GM23338 (cell line): Measurements from ENCODE around the gene GCK. TPM values are rescaled to one million over a fixed set of nuclear protein-coding genes. Genes with fewer than 3 reads are reported as not detected.
"Not testable (repeated sequence)": the region's sequence is repeated elsewhere in the genome, so short reads cannot be mapped to it uniquely, and the experiment has no call there.

Experiments
- ATAC-seq: fragments of 200-7000 bp; cut with Tn5 transposase; 3 replicates; pipeline ENCODE4 v1.9.1; 2020
- DNase-seq: peaks from one replicate; pipeline ENCODE4 v3.0.0-alpha.2; 2015; ENCODE audit warnings: low spot score
- H2AFZ ChIP-seq: fragments of 200-600 bp; sonication (generic); 2 replicates; pipeline ENCODE4 v1.8.0; 2016; ENCODE audit warnings: antibody characterized with exemption, mild to moderate bottlenecking, moderate library complexity
- H3F3A ChIP-seq: fragments of 200-600 bp; sonication (generic); replicated peaks from 2 replicates; pipeline ENCODE4 v1.8.0; 2017; ENCODE audit warnings: antibody characterized with exemption, mixed run types, low read depth
- H3K27ac ChIP-seq: fragments of 200-600 bp; sonication (generic); 2 replicates; pipeline ENCODE4 v1.6.1; 2016; ENCODE audit warnings: low read depth
- H3K27me3 ChIP-seq: fragments of 200-600 bp; sonication (generic); 2 replicates; pipeline ENCODE4 v1.8.0; 2016; ENCODE audit warnings: mild to moderate bottlenecking, mixed run types, moderate library complexity; ENCODE audit not compliant: insufficient read depth
- H3K36me3 ChIP-seq: fragments of 200-600 bp; sonication (generic); 2 replicates; pipeline ENCODE4 v1.8.0; 2016; ENCODE audit warnings: mild to moderate bottlenecking; ENCODE audit not compliant: insufficient read depth
- H3K4me1 ChIP-seq: fragments of 200-600 bp; sonication (generic); 2 replicates; pipeline ENCODE4 v1.8.0; 2016; ENCODE audit warnings: mild to moderate bottlenecking, moderate library complexity; ENCODE audit not compliant: insufficient read depth
- H3K4me2 ChIP-seq: fragments of 200-600 bp; sonication (generic); 2 replicates; pipeline ENCODE4 v1.7.1; 2017; ENCODE audit warnings: mixed run types
- H3K4me3 ChIP-seq: fragments of 200-600 bp; sonication (generic); 2 replicates; pipeline ENCODE4 v1.6.1; 2016; ENCODE audit warnings: mixed run types
- H3K79me2 ChIP-seq: fragments of 200-600 bp; sonication (generic); replicated peaks from 2 replicates; pipeline ENCODE4 v1.8.0; 2017; ENCODE audit warnings: mild to moderate bottlenecking; ENCODE audit not compliant: insufficient read depth
- H3K9me2 ChIP-seq: fragments of 200-600 bp; sonication (generic); 2 replicates; pipeline ENCODE4 v1.8.0; 2017; ENCODE audit not compliant: insufficient read depth
- H4K20me1 ChIP-seq: fragments of 200-600 bp; sonication (generic); replicated peaks from 2 replicates; pipeline ENCODE4 v1.8.0; 2017; ENCODE audit warnings: mild to moderate bottlenecking; ENCODE audit not compliant: insufficient read depth
- H3K27ac Mint-ChIP-seq: 2 replicates; pipeline ENCODE4 v1.8.0; 2020; ENCODE audit warnings: inconsistent platforms, mild to moderate bottlenecking, moderate library complexity, mixed read lengths
- H3K27me3 Mint-ChIP-seq: 3 replicates; pipeline ENCODE4 v1.8.0; 2022; ENCODE audit warnings: low read depth, mild to moderate bottlenecking, moderate library complexity, mixed read lengths, inconsistent platforms; ENCODE audit not compliant: insufficient read depth, poor library complexity
- H3K36me3 Mint-ChIP-seq: 3 replicates; pipeline ENCODE4 v1.8.0; 2021; ENCODE audit warnings: low read depth, mild to moderate bottlenecking, inconsistent platforms, moderate library complexity, mixed read lengths
- H3K4me1 Mint-ChIP-seq: 3 replicates; pipeline ENCODE4 v1.8.0; 2020; ENCODE audit warnings: mild to moderate bottlenecking, inconsistent platforms, mixed read lengths
- H3K4me3 Mint-ChIP-seq: 3 replicates; pipeline ENCODE4 v1.8.0; 2021; ENCODE audit warnings: moderate library complexity, mild to moderate bottlenecking, inconsistent platforms, mixed read lengths
- H3K9me3 Mint-ChIP-seq: 3 replicates; pipeline ENCODE4 v1.8.0; 2020; ENCODE audit warnings: moderate library complexity, mild to moderate bottlenecking, inconsistent platforms, mixed read lengths
- CREB1 ChIP-seq: fragments of 250-450 bp; sonication (Bioruptor Pico); IDR thresholded peaks from 2 replicates; pipeline ENCODE4 v1.5.0; 2020; ENCODE audit warnings: low read depth, mild to moderate bottlenecking, moderate library complexity
- CTCF ChIP-seq, 2 experiments: fragments of 200-600 bp in 1 of 2; sonication (generic) in 1 of 2; conservative IDR thresholded peaks; 2 replicates each; pipeline versions ENCODE4 v1.5.1 to v1.6.1; 2016 to 2017; ENCODE audit warnings: antibody characterized with exemption in 2 of 2, low read depth in 2 of 2, mild to moderate bottlenecking in 2 of 2, moderate library complexity in 1 of 2
- ETS1 ChIP-seq: IDR thresholded peaks from 2 replicates; pipeline ENCODE4 v1.6.1; 2016; ENCODE audit warnings: antibody characterized with exemption
- EZH2phosphoT487 ChIP-seq: fragments of 200-600 bp; sonication (generic); IDR thresholded peaks from one replicate; pipeline ENCODE4 v1.8.1; 2018; ENCODE audit warnings: antibody characterized with exemption; ENCODE audit not compliant: unreplicated experiment
- JUNB ChIP-seq: IDR thresholded peaks from one replicate; pipeline ENCODE4 v1.6.1; 2016; ENCODE audit warnings: antibody characterized with exemption; ENCODE audit not compliant: unreplicated experiment
- NANOG ChIP-seq: IDR thresholded peaks from 2 replicates; pipeline ENCODE4 v1.6.1; 2016; ENCODE audit warnings: antibody characterized with exemption, borderline replicate concordance
- POLR2AphosphoS5 ChIP-seq: IDR thresholded peaks from 2 replicates; pipeline ENCODE4 v1.6.1; 2016; ENCODE audit warnings: antibody characterized with exemption, low read depth
- REST ChIP-seq: IDR thresholded peaks from one replicate; pipeline ENCODE4 v1.6.1; 2018; ENCODE audit warnings: antibody characterized with exemption; ENCODE audit not compliant: unreplicated experiment
- STAT1 ChIP-seq: IDR thresholded peaks from one replicate; pipeline ENCODE4 v1.6.1; 2016; ENCODE audit warnings: antibody characterized with exemption; ENCODE audit not compliant: unreplicated experiment
- ZNF114 ChIP-seq: fragments of 250-450 bp; sonication (Bioruptor Pico); IDR thresholded peaks from 2 replicates; pipeline ENCODE4 v1.5.0; 2020; ENCODE audit warnings: mild to moderate bottlenecking, moderate library complexity
- ZNF462 ChIP-seq: fragments of 250-450 bp; sonication (Bioruptor Pico); IDR thresholded peaks from 2 replicates; pipeline ENCODE4 v1.5.0; 2020; ENCODE audit warnings: mild to moderate bottlenecking, moderate library complexity
- polyA plus RNA-seq: library from polyadenylated mRNA; unstranded; fragments of >200 nt; fragmentation: Nextera tagmentation; extraction: Ambion mirVana; gene quantifications from 2 replicates; pipeline ENCODE4 v1.2.1, GENCODE V29; 2016
- total RNA-seq: library from RNA; depleted of rRNA; stranded (reverse); fragments of >200 nt; shearing (Covaris generic); gene quantifications from 2 replicates; pipeline ENCODE4 v1.2.3, GENCODE V29; 2014

The GCK gene
- total and polyA plus RNA-seq, 2 experiments from 2014 or later: 6.1 to 7.3 TPM

GRCh38 chr7:44175730-44176129 is 13.5 kb downstream of the GCK start:
- Mint-ChIP-seq H3K27me3 (peaks cover 8% of the 10 kb centered on the region), H3K9me3 (no peaks in the 10 kb centered on the region), H3K36me3 (no peaks in the 10 kb centered on the region), H3K4me1 (peaks cover 7% of the 10 kb centered on the region; the same call in 2 of the 3 replicates), H3K27ac (no peak overlapping the region), H3K4me3 (no peak overlapping the region)
- H3F3A ChIP-seq: no peaks in the 10 kb centered on the region
- no peak overlapping the region for H2AFZ ChIP-seq
- H3K4me2 ChIP-seq: no peak overlapping the region
- DNase-seq (no peak), ATAC-seq (no peak)
- H4K20me1 ChIP-seq: no peaks in the 10 kb centered on the region
- no peaks in the 10 kb centered on the region for H3K36me3 ChIP-seq
- H3K79me2 ChIP-seq: no peaks in the 10 kb centered on the region
- no peak overlapping the region for H3K4me3 ChIP-seq
- no peak overlapping the region for H3K27ac ChIP-seq
- H3K9me2 ChIP-seq: no peaks in the 10 kb centered on the region
- TF ChIP-seq NANOG: no peak
- TF ChIP-seq POLR2AphosphoS5: no peak
- TF ChIP-seq STAT1: no peak
- no peak for TF ChIP-seq JUNB
- TF ChIP-seq EZH2phosphoT487: no peak
- TF ChIP-seq REST: no peak
- TF ChIP-seq CREB1: no peak
- no peak for TF ChIP-seq ZNF114 (CRISPR knock-in tag)
- TF ChIP-seq ETS1: no peak
- TF ChIP-seq ZNF462 (CRISPR knock-in tag): no peak
- no peak for TF ChIP-seq CTCF (conservative IDR thresholded peaks at IDR 0.05; ENCODE audit: low read depth in 2 of 2)
- no peaks in the 10 kb centered on the region for H3K4me1 ChIP-seq
- no peaks in the 10 kb centered on the region for H3K27me3 ChIP-seq

GRCh38 chr7:44174694-44174948 is 14.6 kb downstream of the GCK start:
- not testable (repeated sequence) for H3K9me2 ChIP-seq, H3K79me2 ChIP-seq, H3K27ac ChIP-seq, H3F3A ChIP-seq, H3K4me1 ChIP-seq, H3K36me3 ChIP-seq, H3K4me2 ChIP-seq, ATAC-seq, DNase-seq, H3K36me3 Mint-ChIP-seq, H3K4me1 Mint-ChIP-seq, H3K27me3 Mint-ChIP-seq, H3K4me3 ChIP-seq, H3K9me3 Mint-ChIP-seq, H4K20me1 ChIP-seq, H3K4me3 Mint-ChIP-seq, H2AFZ ChIP-seq, H3K27ac Mint-ChIP-seq, H3K27me3 ChIP-seq
